HG02943 (cell line): Measurements from ENCODE around the gene MYO7A.
"Not testable (repeated sequence)": the region's sequence is repeated elsewhere in the genome, so short reads cannot be mapped to it uniquely, and the experiment has no call there.

Source experiments
- ATAC-seq: cut with Tn5 transposase; IDR thresholded peaks from one replicate; pipeline ENCODE4 v1.9.1; 2021; ENCODE audit warnings: mild to moderate bottlenecking, low read depth, moderate library complexity; ENCODE audit not compliant: unreplicated experiment

MYO7A gene

GRCh38 chr11:77092382-77092781 lies 35.7 kb upstream of the MYO7A start:
- no peak for ATAC-seq

GRCh38 chr11:77093056-77093891 lies 34.8 kb upstream of the MYO7A start:
- ATAC-seq = no peak

- no peak for ATAC-seq
Observed at GRCh38 chr11:77093987-77094840, 33.8 kb upstream of the MYO7A start.

- ATAC-seq = no peak
Observed at GRCh38 chr11:77094841-77095365, 33.1 kb upstream of the MYO7A start.

- no peak for ATAC-seq
Observed at GRCh38 chr11:77095551-77096490, 32.2 kb upstream of the MYO7A start.

GRCh38 chr11:77096591-77097019 lies 31.4 kb upstream of the MYO7A start:
- no peak for ATAC-seq

GRCh38 chr11:77097180-77097579 lies 30.9 kb upstream of the MYO7A start:
- ATAC-seq = not testable (repeated sequence)

GRCh38 chr11:77100166-77101042 lies 27.6 kb upstream of the MYO7A start:
- ATAC-seq = no peak

GRCh38 chr11:77101043-77101537 lies 27.0 kb upstream of the MYO7A start:
- ATAC-seq = no peak

- ATAC-seq = no peak
Observed at GRCh38 chr11:77102246-77103210, 25.5 kb upstream of the MYO7A start, which contains the start of gene OMP. TSS of gene OMP (plus strand) at chr11:77102840. CDS start at chr11:77102840, 0 bp downstream.

- no peak for ATAC-seq
Observed at GRCh38 chr11:77103319-77103718, 24.7 kb upstream of the MYO7A start.

GRCh38 chr11:77104727-77105126 lies 23.3 kb upstream of the MYO7A start:
- no peak for ATAC-seq

- ATAC-seq = no peak
Observed at GRCh38 chr11:77106321-77106720, 21.7 kb upstream of the MYO7A start.

GRCh38 chr11:77106759-77107158 lies 21.3 kb upstream of the MYO7A start:
- no peak for ATAC-seq

- ATAC-seq = no peak
Observed at GRCh38 chr11:77107950-77108349, 20.1 kb upstream of the MYO7A start.

- no peak for ATAC-seq
Observed at GRCh38 chr11:77108436-77108835, 19.6 kb upstream of the MYO7A start.

- ATAC-seq = no peak
Observed at GRCh38 chr11:77109236-77110019, 18.6 kb upstream of the MYO7A start.
